Measurements from ENCODE around the gene MCTP2. TPM values are rescaled to one million over a fixed set of nuclear protein-coding genes. Genes with fewer than 3 reads are reported as not detected.
A peak's percentile ranks its signal among the peaks of the same experiment; 100 is the strongest.

Gene MCTP2
- total RNA-seq, 1 donor from 2014 or later = 32.3 TPM

DNA sequence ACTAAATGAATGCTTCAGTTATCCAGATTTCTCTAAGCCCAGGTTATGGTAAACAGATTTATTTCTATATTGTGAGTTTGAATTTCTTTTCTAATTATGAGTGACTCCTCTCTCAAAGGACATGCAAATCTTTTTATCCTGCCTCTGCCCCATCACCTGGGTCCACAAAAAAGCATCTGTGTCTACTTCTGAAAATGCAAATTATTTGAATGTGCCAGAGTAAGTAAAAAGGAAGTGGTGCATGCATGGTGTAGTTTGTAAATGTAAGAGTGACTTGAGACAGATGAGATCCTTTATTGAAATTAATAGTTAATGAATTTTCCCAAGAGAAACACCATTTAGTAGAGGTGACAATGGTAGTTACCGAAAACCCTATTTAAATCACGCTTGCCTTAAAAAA is 26.9 kb downstream of the MCTP2 start:
- DNase-seq (ENCODE audit: low spot score) (no peak), ATAC-seq (no peak)
- intact Hi-C loops (cut with DNase I) = no loop called here

DNA sequence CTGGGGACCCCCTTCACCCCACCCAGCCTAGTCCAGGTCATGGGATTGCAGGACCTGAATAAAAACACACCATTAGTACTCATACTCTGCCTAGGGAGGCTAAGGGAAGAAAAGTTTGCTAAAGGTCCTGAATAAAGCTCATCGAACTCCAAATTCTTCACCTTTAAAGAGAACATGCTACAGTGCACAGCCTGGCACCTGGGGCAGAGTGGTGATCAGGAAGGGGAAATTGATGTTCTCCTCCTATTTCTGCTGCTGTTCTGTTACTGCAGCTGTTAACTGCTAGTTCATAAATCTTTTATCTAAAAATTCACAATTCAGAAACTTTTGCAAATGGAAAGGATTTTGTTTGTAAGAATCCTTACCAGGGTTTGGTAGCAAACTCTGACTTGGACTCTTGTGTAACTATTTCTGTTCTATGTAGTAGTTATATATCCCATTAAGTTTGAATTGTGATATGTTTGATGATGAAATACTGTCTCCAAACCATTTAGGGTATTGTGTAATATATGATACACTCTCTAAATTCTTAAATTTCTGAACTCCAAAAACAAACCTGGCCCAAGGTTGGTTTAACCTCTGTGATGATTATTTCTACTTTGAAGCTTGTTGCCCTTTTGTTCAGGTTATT is 27.9 kb downstream of the MCTP2 start:
- intact Hi-C loops (cut with DNase I) = no loop called here
- ATAC-seq (no peak), DNase-seq (ENCODE audit: low spot score) (no peak)

DNA sequence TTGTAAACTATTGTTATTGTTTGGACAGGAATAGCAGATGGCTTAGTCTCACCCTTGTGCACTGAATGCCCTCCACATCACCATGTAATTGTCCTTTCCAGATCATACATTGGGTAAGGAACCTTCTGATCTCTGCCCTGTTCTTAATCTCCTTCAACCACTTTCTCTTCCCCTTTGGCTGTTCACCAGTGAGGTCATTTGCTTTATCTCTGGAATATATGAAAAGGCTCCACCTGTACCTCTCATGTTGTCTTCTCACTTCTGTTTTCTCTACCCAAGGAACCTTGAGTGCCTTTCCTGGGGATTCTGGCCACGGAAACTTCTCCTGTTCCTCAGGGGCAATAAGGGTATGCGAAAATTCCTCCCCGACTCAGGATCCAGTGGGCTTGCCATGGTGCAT is 28.5 kb downstream of the MCTP2 start:
- intact Hi-C loops (cut with DNase I) = no loop called here
- ATAC-seq (no peak), DNase-seq (ENCODE audit: low spot score) (no peak)

GRCh38 chr15:94262201-94262600 is 30.8 kb downstream of the MCTP2 start:
- intact Hi-C loops (cut with DNase I) = no loop called here
- no peak for DNase-seq (ENCODE audit: low spot score)
- no peak for ATAC-seq

- ATAC-seq (peak; percentile 42), DNase-seq (ENCODE audit: low spot score) (no peak)
- intact Hi-C loops (cut with DNase I) = no loop called here
Observed at GRCh38 chr15:94263341-94264273, 32.2 kb downstream of the MCTP2 start.

- ATAC-seq = no peak
- DNase-seq (ENCODE audit: low spot score) = no peak
- intact Hi-C loops (cut with DNase I) = no loop called here
Observed at GRCh38 chr15:94265009-94265408, 33.6 kb downstream of the MCTP2 start.

DNA sequence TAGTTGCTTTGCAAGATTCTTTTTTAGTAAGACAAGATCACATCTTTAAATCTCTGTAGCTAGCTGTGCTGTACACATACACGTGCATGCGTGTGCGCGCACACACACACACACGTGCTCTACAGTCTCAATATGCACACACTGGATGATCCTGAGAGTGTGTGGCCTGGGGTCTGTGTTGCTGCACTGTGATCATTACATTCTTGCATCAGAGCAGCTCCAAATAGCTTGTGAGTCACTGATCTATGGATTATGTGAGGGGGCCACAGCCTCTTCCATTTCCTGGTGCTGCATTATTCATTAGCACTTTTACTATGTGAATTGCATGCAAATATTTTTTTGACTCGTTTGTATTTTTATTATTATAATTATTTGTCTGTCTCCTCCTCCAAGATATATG is 34.6 kb downstream of the MCTP2 start:
- ATAC-seq (no peak), DNase-seq (ENCODE audit: low spot score) (no peak)
- intact Hi-C loops (cut with DNase I) = no loop called here

DNA sequence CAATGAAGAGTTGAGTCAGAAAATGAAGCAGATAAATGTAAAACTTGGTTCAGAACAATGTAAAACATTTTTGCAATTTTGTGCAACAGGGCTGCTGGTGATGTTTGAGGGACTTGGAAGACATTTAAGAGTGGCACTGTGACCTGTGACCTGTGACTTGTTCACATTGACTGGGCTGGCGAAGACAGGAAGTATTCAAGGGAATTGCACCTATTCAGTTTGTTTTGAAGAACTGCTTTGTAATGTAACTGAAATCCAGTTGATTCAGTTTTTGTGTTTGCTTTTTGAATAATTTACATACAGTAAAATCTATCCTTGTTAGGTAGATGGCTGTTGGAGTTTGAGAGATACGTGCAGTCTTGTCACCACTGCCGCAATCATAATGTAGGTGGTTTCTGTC is 35.4 kb downstream of the MCTP2 start:
- intact Hi-C loops (cut with DNase I) = no loop called here
- ATAC-seq (no peak), DNase-seq (ENCODE audit: low spot score) (no peak)

- no peak for ATAC-seq
- intact Hi-C loops (cut with DNase I) = no loop called here
- no peak for DNase-seq (ENCODE audit: low spot score)
Observed at GRCh38 chr15:94269954-94270353, 38.6 kb downstream of the MCTP2 start.

- intact Hi-C loops (cut with DNase I) = no loop called here
- DNase-seq (ENCODE audit: low spot score) (no peak), ATAC-seq (no peak)
Observed at GRCh38 chr15:94270570-94270969, 39.2 kb downstream of the MCTP2 start.

DNA sequence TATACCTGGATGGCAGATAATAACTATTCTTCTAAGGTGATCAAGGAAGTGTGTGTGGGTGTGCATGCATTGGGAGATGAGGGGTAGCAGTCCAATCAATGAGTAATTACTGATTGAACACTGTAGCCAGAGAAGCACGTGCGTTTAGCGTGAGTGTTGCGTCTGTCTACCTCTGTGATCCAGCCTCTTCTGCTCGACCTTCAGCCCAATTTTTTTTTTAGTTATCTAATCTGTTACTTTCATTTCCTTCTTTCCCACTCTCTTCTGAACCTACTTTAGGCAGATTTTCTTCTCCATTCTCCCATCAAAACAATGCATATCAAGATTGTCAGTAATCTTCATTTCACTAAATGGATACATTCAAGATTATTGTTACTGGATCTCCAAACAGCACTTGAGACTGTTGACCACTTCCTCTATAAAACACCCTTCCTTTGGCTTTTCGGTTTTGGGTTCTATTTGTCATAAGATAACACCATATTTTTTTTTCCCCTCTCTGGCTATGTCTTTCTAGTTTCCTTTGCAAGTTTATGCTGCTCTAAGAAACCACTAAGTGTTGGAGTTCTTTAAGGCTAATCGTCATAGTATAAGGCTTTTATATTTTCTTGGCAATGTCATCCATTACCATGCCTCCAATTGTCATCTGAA is 41.0 kb downstream of the MCTP2 start:
- intact Hi-C loops (cut with DNase I) = no loop called here
- ATAC-seq = no peak
- DNase-seq (ENCODE audit: low spot score) = no peak

- ATAC-seq (no peak), DNase-seq (ENCODE audit: low spot score) (no peak)
- intact Hi-C loops (cut with DNase I) = no loop called here
Observed at GRCh38 chr15:94273826-94274225, 42.5 kb downstream of the MCTP2 start.

- intact Hi-C loops (cut with DNase I) = no loop called here
- DNase-seq (ENCODE audit: low spot score) = no peak
- ATAC-seq = no peak
Observed at GRCh38 chr15:94274745-94275144, 43.4 kb downstream of the MCTP2 start.

- intact Hi-C loops (cut with DNase I) = no loop called here
- no peak for DNase-seq (ENCODE audit: low spot score)
Observed at GRCh38 chr15:94277485-94277884, 46.1 kb downstream of the MCTP2 start.

DNA sequence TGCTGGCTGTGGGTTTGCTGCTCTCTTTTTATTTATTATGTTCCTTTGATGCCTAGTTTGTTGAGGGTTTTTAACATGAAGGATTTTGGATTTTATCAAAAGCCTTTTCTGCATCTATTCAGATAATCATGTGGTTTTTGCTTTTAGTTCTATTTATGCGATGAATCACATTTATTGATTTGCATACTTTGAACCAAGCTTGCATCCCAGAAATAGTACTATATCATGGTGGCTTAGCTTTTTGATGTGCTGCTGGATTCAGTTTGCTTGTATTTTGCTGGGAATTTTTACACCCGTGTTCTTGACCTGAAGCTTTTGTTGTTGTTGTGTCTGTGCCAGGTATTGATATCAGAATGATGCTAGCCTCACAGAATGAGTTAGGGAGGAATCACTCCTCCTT is 48.4 kb downstream of the MCTP2 start:
- intact Hi-C loops (cut with DNase I) = no loop called here
- ATAC-seq = no peak

More at GRCh38 chr15:94277485-94277884, 46.1 kb downstream of the MCTP2 start:
- no peak for ATAC-seq

GRCh38 chr15:94280301-94280700 is 48.9 kb downstream of the MCTP2 start:
- ATAC-seq (no peak), DNase-seq (ENCODE audit: low spot score) (no peak)
- intact Hi-C loops (cut with DNase I) = no loop called here

More for the DNA sequence above, 48.4 kb downstream of the MCTP2 start:
- no peak for DNase-seq (ENCODE audit: low spot score)

DNA sequence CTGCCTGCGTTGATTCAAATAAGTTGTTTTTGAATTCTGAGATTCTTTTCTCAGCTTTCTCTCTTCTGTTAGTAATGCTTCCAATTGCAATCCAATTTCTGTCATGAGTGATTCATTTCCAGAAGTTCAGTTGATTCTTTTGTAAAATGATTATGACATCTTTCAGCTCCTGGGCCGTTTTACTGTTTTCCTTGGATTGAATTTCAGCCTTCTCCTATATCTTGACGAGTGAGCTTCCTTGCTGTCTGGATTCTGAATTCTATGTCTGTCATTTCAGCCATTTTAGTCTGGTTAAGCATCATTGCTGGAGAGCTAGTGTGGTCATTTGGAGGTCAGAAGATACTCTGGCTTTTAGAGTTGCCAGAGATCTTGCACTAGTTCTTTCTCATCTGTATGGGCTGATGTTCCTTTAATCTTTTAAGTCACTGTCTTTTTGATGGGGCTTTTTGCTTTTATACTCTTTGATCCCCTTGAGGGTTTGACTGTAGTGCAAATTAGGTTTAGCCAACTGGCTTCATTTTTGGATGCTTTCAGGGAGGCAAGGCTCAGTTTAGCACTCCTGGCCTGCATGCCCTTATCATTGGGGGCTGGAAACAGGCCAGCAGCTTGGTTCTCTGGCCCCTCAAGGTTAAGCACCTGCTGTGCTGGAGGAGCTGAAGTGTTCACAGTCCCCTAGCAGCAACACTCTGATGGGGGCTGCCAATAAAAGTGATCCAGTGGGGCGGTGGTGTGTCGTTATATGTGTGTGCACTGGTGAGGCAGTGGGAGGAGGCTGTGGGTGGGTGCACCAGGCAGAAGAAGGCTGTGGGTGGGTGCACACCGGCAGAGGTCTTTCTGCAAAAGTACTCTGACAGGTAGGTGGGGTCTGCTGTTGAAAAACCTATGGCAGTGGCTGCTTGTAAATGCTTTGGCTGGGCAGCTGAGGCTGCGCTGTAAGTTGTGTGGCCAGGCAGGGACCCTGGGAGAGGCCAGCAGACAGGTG is 51.2 kb downstream of the MCTP2 start:
- intact Hi-C loops (cut with DNase I) = no loop called here
- no peak for DNase-seq (ENCODE audit: low spot score)
- ATAC-seq = no peak

DNA sequence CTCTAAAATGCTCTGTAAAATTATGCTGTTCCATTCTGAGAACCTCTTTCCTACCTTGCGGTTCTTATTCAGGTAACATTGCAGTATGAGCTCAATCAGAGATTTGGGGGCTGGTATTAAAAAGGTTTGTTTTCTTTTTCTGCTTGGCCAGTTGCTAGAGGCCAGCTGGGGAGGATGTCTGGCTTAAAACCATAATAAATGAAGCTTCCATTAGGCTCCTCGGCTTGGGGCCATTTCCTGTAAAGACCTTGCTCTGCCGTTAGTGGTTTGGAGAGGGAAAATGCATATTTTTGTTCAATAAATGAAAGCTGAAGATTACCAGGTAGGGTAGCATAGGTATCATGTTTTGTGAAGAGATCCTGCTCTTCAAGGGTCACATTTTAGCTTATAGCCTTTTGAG is 55.2 kb downstream of the MCTP2 start:
- intact Hi-C loops (cut with DNase I) = no loop called here
- DNase-seq (ENCODE audit: low spot score) = no peak
- no peak for ATAC-seq

DNA sequence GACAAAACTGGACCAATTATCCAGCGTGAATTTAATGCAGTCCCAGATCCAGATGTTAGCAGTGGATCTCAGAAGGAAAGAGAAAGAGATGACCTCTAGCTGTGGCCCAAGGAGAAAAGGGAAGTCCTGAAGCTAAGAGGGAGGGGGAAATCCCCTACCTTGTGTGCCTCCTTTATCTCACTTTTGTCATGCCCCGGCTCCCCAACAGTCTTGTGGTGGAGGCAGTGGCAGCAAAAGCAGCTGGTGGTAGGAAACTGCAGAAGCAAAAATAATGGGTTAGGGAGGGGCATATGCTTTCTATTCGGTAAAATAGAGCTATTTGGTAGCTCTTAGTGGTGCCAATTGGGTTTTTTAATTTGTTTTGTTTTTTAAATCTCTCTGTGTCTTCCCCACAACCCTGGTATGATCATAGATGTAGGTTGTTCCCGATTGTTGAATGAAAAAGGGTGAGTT is 56.5 kb downstream of the MCTP2 start:
- intact Hi-C loops (cut with DNase I) = no loop called here
- no peak for DNase-seq (ENCODE audit: low spot score)
- ATAC-seq = no peak

Measured in sciatic nerve (tissue), 2 donors.